Cortex of kidney (tissue), 1 donor: ENCODE measurements around the gene ABCC1.
"Not testable (repeated sequence)": the region's sequence is repeated elsewhere in the genome, so short reads cannot be mapped to it uniquely, and the experiment has no call there.

Source experiments
- DNase-seq: peaks from one replicate; lab custom pipeline; 2025; lab: John Stamatoyannopoulos, UW

Gene ABCC1

DNA sequence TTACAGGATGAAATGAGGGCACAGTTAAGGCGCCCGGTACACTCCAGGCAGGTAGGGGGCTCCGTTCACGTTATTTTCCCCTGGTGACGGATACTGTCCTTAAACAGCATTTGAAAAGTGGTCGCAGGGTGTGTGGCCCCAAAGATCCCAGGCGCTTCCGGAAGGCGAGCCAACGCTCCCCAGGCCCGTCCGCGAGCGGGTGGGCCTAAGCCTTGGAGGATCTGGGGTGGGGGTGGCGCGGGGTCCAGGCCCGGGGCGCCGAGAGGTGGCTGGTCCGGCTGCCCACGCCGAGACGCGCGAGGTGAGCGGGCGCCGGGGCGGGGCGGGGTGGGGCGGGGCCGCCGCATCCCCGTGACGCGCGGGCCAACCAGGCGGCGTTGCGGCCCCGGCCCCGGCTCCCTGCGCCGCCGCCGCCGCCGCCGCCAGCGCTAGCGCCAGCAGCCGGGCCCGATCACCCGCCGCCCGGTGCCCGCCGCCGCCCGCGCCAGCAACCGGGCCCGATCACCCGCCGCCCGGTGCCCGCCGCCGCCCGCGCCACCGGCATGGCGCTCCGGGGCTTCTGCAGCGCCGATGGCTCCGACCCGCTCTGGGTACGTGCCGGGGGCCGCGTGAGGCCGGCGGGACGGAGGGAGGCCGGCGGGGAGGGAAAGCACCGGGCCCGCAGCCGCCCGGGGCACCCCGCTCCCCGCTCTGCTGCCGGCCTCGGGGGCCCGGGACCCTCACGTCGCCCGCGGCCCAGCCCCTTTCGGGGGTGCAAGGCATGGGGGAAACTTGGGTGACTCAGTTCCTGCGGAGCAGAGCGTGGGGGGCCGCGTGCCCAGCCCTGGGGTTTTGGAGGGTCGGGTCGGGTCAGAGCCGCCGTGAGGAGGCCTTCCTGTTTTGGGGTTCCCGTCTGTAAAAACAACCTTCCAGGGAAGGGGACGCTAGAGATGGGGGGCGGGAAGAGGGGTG lies at the start of gene ABCC1:
ABCC1 (plus strand) TSS at position 407 of the 951 bp plus-strand sequence; CDS start at position 543, 136 bp downstream.
- DNase-seq, result no peak

DNA sequence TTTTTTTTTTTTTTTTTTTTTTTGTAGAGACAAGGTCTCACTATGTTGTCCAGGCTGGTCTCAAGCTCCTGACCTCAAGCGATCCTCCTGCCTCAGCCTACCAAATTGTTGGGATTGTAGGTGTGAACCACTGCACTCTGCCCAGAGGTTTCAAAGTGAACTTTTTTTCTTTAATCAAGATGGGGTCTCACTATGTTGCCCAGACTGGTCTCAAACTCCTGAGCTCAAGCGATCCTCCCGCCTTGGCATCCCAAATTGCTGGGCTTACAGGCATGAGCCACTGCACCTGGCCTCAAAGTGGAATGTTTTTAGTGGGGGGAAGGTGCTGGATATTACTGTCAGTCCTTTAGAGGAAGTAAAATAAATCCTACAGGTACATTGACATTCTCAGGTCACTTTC lies 49.1 kb upstream of the ABCC1 start:
- DNase-seq, result no peak

DNA sequence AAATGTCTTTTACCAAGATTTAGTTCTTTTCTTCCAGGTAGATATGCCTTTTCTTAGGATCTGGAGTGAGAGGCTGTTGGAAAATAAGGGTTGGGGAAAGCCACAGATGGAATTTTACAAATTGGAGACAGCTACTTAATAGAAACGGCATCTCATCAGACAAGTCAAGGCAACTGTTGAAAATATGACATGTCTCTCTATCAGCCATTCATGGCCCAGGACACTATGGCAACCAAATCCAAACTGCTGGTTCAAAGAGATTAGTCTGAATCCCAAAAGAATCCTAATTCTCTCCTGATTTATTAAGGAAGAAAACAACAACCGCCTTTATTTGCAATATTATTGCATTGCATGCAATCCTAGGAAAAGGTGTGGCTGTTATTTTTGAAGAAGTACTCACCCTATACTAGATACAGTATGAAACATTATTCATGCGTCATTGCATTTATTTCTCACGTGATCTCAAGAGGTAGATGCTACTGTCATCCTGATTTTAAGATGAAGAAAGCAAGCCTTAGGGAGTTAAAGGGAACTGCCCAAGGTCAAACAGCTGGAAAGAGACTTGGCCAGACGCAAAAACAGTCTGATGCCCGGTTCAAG lies 48.4 kb upstream of the ABCC1 start:
- DNase-seq, result no peak

DNA sequence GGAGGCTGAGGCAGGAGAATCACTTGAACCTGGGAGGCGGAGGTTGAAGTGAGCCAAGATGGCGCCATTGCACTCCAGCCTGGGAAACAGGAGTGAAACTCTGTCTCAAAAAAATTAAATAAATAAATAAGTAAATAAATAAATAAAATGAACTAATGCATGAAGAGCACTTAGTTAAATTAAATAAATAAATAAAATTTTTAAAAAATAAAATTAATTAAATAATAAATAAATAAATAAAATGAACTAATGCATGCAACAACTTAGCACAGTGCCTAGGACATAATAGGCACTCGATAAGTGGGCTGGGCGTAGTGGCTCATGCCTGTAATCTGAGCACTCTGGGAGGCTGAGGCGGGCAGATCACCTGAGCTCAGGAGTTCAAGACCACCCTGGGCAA lies 45.5 kb upstream of the ABCC1 start:
- DNase-seq, result no peak

DNA sequence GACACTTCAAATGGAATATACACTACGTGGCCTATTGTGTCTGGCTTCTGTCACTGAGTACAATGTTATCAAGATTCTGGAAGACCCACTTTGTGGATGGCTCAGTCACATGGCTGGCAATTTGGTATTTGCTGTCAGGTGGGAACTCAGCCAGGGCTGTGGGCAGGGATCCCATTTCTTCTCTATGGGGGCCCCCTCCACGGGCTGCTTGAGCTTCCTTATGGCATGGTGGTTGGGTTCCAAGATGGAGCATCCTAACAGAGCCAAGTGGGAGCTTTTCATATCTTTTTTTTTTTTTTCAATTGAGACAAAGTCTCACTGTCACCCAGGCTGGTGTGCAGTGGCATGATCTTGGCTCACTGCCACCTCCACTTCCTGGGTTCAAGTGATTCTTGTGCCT lies 43.0 kb upstream of the ABCC1 start:
- no peak for DNase-seq

DNA sequence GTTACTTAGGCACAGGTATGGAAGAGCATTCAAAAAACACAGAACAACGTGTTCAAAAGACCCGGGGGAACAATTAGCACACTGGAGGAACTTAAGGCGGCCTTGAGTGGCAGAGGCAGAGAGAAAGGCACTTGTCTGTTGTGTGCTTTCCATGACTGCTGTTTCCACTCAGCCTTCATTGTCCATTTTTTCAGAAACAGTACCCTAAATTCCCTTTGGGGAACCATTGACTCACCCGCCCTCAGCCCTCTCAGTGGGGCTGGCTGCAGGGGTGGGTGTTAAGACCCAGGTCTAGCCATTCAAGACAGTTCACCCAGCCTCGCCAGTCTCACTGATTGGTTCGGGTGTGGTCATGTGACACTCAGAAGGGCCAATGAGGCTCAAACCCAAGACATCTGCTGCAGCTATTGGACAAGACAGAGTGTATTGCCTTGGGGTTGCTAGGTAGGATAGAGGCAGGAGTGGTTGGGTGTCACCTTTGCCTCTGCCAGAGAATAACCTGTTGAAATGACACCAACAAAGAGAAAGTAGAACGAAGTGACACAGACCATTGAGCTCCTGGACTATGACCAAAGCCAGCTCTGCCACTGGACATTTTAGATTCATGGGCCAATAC lies 41.4 kb upstream of the ABCC1 start:
- DNase-seq, result no peak

DNA sequence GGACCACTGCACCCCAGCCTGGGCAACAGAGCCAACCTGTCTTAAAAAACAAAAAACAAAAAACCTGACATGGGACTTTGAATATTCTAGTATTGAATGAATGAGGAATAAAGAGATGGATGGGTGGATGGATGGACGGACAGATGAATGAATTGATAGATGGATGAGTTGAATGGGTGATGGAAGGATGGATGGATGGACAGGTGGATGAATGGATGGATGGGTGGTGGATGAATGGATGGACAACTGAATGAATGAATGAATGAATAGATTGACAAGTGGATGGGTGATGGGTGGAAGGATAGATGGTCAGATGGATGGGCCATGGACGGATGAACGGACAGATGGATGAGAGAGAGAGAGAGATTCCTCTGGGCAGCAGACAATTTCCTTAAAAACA lies 38.2 kb upstream of the ABCC1 start:
- DNase-seq, result no peak

DNA sequence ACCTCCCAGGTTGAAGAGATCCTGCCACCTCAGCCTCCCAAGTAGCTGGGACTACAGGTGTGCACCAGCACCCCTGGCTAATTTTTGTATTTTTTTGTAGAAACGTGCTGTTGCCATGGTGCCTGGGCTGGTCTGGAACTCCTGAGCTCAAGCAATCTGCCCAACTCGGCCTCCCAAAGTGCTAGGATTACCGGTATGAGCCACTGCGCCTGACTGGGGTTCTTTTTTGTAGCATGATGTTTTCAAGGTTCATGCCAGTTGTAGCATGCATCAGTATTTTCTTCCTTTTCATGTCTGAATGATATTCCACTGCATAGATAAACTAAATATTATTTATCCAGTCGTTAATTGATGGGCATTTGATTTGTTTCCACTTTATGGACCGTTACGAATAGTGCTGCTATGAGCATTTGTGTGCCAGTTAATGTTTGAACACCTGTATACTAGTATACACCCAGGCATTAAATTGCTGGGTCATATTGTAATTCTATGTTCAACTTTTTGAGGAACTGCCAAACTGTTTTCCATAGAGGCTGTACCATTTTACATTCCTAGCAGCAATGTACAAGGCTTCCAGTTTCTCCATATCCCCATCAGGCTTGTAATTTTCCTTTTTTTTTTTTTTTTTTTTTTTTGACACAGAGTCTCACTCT lies 36.2 kb upstream of the ABCC1 start:
- DNase-seq, result no peak

DNA sequence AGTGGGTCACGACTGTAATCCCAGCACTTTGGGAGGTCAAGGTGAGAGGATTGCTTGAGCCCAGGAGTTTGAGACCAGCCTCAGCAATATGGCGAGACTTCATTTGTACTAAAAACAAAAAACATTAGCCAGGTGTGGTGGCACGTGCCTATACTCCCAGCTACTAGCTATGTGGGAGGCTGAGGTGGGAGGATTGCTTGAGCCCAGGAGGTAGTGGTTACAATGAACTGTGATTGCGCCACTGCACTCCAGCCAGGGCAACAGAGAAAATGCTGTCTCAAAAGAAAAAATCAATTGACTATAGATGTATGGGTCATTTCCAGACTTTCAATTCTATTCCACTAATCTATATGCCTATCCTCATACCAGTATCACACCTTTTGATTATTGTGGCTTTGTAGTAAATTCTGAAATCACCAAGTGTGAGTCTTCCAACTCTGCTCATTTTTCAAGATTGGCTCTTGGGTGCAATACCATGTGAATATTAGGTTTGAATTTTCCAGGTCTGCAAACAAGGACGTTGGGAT lies 33.8 kb upstream of the ABCC1 start:
- no peak for DNase-seq

DNA sequence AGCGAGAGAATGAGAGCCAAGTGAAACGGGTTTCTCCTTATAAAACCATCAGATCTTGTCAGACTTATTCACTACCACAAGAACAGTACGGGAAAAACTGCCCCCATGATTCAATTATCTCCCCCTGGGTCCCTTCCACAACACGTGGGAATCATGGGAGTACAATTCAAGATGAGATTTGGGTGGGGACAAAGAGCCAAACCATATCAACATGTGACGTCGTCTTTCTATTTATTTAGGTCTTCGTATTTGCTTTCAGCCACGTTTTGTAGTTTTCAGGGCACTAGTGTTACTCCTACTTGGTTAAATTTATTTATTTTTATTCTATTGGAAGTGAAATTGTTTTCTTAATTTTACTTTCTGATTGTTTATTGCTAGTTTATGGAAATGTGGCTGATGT lies 33.1 kb upstream of the ABCC1 start:
- no peak for DNase-seq

DNA sequence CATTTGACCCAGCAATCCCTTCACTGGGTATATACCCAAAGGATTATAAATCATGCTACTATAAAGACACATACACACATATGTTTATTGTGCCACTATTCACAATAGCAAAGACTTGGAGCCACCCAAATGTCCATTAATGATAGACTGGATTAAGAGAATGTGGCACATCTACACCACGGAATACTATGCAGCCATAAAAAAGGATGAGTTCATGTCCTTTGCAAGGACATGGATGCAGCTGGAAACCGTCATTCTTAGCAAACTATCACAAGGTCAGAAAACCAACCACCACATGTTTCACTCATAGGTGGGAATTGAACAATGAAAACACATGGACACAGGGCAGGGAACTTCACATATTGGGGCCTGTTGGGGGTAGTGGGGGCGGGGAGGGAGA lies 31.1 kb upstream of the ABCC1 start:
- DNase-seq, result not testable (repeated sequence)

DNA sequence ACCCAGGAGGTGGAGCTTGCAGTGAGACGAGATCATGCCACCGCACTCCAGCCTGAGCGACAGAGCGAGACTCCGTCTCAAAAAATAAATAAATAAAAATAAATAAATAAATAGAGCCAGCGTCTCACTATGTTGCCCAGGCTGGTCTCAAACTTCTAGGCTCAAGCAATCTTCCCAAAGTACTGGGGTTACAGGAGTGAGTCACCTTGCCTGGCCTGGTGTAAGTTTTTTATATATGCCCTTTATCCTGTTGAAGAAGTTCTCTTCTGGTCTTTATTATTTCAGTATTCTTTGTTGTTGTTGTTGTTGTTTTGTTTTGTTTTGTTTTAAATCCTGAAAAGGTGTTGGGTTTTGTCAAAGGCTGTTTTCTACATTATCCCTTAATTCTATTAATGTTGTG lies 30.1 kb upstream of the ABCC1 start:
- no peak for DNase-seq

DNA sequence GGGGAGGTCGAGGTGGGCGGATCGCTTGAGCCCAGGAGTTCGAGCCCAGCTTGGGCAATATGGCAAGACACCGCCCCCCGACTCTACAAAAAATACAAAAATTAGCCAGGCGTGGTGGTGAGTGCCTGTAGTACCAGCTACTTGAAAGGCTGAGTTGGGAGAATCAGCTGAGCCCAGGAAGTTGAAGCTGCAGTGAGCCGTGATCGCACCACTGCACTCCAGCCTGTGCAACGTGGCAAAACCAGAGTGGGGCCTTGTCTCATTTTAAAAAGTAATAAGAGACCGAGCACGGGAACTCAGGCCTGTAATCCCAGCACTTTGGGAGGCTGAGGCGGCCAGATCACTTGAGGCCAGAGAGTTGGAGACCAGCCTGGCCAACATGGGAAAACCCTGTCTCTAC lies 24.4 kb upstream of the ABCC1 start:
- no peak for DNase-seq

DNA sequence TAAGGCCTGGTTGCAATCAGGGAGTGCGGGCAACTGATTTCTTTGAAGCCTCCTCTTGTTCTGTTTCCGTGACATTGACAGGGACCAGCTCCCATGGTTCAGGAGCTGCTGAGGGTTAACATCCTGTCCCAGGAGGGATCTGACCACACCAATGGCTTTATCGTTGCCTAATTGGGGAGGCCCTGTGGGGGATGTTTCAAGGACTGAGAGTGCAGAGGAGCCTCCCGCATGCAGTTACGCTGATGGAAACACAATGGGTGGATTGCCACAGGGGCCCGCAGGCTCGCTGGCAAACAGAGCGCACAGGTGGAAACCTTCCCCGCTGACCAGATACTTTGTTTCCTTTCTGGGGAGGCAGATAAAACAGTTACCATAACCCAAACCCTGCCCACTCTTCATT lies 23.8 kb upstream of the ABCC1 start:
- DNase-seq, result no peak

DNA sequence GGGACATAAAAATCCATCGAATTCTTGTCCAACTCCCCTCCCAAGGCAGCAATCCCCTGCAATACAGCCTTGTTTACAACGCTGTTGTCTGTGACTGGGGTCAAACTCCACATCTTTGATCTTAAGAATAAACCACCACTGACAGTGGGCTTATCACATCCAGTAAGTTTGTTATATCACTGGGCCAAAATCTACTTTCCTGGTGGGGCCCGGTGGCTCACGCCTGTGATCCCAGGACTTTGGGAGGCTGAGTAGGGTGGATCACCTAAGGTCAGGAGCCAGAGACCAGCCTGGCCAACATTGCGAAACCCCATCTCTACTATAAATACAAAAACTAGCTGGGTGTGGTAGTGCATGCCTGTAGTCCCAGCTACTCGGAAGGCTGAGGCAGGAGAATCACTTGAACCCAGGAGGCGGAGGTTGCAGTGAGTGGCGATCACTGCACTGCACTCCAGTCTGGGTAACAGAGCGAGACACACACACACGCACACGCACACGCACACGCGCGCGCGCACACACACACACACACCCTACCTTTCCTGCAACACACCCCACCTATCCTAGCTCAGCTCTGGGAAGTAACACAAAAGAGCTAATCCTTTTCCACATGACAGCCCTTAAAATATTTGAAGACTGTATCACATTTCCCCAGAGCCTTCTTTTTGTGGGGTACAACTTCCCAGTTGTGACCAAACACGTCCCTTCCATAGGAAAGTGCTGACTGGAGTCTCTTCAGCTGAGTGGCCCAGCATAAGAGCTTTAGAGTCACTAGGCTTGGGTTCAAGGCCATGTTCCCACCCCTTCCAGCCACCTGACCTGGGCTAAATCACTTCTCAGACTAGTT lies 20.9 kb upstream of the ABCC1 start:
- no peak for DNase-seq

DNA sequence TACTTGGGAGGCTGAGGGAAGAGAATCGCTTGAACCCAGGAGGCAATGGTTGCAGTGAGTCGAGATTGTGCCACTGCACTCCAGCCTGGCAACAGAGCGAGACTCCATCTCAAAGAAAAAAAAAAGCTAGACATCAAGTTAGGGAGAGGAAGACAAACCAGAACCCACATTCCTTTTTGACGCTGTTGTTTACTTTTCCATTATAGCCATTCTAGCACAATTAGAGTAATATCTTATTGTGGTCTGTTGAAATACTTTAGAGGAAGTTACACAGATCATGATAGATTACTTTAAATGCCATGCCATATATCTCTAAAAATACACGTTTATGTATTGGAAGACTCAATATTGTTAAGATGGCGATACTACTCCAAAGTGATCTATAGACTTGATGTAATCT lies 16.5 kb upstream of the ABCC1 start:
- no peak for DNase-seq

DNA sequence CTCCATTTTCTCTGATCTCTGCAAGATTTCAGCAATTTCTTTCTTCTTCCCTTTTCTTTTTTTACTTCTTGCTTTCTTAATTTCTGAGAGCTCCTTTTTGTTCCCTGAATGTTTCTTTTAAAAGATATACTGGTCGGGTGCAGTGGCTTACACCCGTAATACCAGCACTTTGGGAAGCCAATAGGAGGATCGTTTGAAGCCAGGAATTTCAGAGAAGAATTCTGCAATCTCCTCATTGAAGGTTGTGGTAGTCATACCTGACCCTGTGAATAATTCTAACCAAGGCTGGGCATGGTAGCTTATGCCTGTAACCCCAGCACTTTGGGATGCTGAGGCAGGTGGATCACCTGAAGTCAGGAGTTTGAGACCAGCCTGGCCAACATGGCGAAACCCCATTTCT lies 15.6 kb upstream of the ABCC1 start:
- no peak for DNase-seq

DNA sequence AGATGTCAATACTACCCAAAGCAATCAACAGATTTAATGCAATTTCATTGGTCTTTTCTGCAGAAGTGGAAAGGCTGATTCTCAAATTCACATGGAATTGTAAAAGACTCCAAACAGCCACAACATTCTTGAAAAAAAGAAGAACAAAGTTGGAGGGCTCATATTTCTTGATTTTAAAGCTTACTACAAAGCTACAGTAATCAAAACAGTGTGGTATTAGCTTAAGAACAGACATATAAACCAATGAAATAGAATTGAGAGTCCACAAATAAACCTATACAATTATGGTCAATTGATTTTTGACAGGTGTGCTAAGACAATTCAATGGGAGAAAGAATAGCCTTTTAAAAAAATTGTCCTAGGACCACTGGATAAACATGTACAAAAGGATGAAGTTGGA lies 14.4 kb upstream of the ABCC1 start:
- no peak for DNase-seq

DNA sequence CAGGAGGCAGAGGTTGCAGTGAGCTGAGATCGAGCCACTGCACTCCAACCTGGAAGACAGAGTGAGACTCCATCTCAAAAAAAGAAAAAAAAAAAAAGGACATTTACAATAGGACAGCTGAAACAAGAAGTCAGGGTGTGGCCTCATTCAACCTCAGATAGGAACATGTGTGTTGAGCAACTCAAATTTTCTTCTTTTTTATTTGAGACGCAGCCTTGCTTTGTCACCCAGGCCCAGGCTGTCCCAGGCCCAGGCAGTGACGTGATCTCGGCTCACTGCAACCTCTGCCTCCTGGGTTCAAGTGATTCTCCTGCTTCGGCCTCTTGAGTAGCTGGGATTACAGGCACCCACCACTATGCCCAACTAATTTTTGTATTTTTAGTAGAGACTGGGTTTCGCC lies 12.6 kb upstream of the ABCC1 start:
- not testable (repeated sequence) for DNase-seq

DNA sequence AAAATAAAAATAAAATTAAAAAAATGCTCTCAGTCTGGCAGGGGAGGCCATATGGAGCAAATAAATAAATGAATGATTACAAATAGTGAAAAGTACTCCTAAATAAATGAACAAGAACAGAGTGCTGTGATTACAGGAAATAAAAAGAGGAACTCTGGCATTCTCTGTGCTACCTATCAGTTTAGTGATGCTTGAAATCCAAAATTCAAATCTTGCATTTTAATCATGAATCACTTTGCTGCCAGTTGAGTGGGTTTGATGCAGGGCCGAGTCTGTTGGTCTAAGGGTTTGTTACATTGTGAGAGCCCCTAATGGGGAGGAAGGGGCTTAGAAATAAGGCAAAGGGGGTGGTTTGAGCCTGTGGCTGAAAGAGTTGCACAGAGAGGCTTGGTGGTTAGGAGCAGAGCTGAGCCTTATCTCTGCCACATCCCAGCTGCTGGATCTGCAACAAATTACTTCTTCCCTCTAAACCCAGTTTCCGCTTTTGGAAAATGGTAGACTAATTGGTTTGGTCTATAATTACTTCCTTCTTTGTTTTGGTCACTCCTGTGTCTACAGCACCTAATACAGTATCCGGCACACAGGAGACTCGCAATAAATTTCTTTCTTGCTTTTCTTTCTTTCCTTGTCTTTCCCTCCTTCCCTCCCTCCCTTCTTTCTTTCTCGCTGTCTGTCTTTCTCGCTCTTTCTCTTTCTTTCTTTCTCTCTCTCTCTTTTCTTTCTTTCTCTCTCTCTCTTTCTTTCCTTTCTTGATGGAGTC lies 6.3 kb upstream of the ABCC1 start:
- DNase-seq, result no peak
